GM23338 (cell line): Measurements from ENCODE around the gene ZSCAN26.

ENCODE experiments used
- CTCF ChIP-seq, 2 experiments: fragments of 200-600 bp in 1 of 2; sonication (generic) in 1 of 2; conservative IDR thresholded peaks; 2 replicates each; pipeline versions ENCODE4 v1.5.1 to v1.6.1; 2016 to 2017; ENCODE audit warnings: antibody characterized with exemption in 2 of 2, low read depth in 2 of 2, mild to moderate bottlenecking in 2 of 2, moderate library complexity in 1 of 2
- EZH2 ChIP-seq: fragments of 200-600 bp; sonication (generic); IDR thresholded peaks from one replicate; pipeline ENCODE4 v1.8.0; 2017; ENCODE audit warnings: antibody characterized with exemption, mild to moderate bottlenecking, low read depth; ENCODE audit not compliant: unreplicated experiment
- JUNB ChIP-seq: IDR thresholded peaks from one replicate; pipeline ENCODE4 v1.6.1; 2016; ENCODE audit warnings: antibody characterized with exemption; ENCODE audit not compliant: unreplicated experiment
- POLR2AphosphoS5 ChIP-seq: IDR thresholded peaks from 2 replicates; pipeline ENCODE4 v1.6.1; 2016; ENCODE audit warnings: antibody characterized with exemption, low read depth

GRCh38 chr6:28312939-28313338 is 46.0 kb downstream of the ZSCAN26 start:
- no peak for TF ChIP-seq CTCF (conservative IDR thresholded peaks at IDR 0.05; ENCODE audit: low read depth in 2 of 2)
- no peak for TF ChIP-seq EZH2
- no peak for TF ChIP-seq POLR2AphosphoS5
- TF ChIP-seq JUNB = no peak
